T47D (cell line): ENCODE data around the gene APBA1.

Experiments
- DNase-seq, 2 experiments: peaks; one replicate each; pipeline versions ENCODE4 v3.0.0 to v3.0.0-alpha.2; 2011 to 2012; ENCODE audit warnings: low read depth in 1 of 2, low spot score in 1 of 2
- JUND ChIP-seq: IDR thresholded peaks from 2 replicates; pipeline ENCODE4 v1.6.1; 2012; ENCODE audit warnings: low read depth
- in situ Hi-C: cut with HindIII; loops from 2 replicates; pipeline ENCODE4 v1.10.0; 2016; ENCODE audit warnings: low sequenced_read_pairs, low pct_unique_long_range_greater_than_20kb

Gene APBA1

DNA sequence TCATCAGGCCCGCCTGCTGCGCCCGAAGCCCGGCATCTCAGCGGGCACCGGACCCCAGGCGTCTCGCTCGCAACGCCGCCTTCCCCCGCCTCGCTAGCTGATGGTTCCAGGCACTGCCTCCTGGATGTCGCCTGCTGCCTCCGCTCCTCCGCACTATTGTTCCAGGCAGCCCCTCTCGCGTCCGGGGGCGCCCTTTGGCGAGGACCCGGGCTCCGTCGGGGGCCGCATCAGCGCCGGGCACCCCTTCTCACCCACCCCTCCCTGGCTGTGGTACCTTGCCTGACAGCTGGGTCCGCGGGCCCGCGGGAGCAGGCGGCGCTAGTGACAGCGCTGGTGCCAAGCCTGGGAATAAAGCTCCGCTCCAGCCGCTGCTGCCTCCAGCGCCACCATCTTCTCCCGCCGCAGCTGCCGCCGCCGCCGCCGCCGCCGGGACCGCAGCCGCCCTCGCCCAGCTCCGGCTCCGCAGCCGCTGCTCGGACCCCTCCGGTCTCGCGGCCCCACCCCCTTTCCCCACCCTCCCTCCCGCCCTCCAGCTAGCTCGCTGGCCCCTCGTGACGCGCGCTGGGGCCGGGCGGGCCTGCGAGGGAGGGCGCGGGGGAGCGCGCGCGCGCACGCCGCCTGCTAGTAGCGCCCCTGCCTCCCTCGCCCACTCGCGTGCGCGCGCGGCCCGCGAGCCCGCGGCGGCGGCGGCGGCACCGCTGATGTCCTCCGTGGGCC is at the start of gene APBA1:
Gene APBA1, minus strand, starts transcription at position 493 of the 717 bp plus-strand sequence.
- DNase-seq: peak; percentile 18 to 45
- TF ChIP-seq JUND: no peak
- in situ Hi-C loops: no loop called here

- no peak for TF ChIP-seq JUND
- no peak for DNase-seq
- in situ Hi-C loops: no loop called here
Observed at GRCh38 chr9:69719983-69720382, 47.8 kb upstream of the APBA1 start.

GRCh38 chr9:69719367-69719766 is 47.2 kb upstream of the APBA1 start:
- in situ Hi-C loops: no loop called here
- TF ChIP-seq JUND: no peak
- DNase-seq: no peak

DNA sequence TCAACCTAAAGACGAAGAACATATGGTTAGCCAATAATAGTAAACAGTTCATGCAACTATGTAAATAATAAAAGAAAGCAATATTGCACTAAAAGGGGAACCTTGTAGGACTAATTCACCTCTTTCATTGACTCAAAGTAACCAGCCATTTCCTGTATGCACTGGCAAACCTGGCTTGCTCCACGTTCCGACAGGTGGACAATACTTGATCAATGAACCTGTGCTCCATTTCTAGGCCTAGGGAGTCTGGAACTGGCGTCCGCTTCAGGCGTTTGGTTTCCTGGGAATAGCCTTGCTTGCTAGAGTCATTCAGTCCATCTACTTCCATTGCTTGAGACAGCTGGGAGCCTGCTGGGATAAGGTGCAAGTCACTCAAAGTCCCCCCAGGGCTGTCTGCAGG is 46.0 kb upstream of the APBA1 start:
- no peak for DNase-seq
- in situ Hi-C loops: no loop called here
- no peak for TF ChIP-seq JUND

- in situ Hi-C loops: no loop called here
- TF ChIP-seq JUND: no peak
- no peak for DNase-seq
Observed at GRCh38 chr9:69715825-69716224, 43.7 kb upstream of the APBA1 start.

- TF ChIP-seq JUND: no peak
- in situ Hi-C loops: no loop called here
- DNase-seq: no peak
Observed at GRCh38 chr9:69715096-69715495, 42.9 kb upstream of the APBA1 start.

DNA sequence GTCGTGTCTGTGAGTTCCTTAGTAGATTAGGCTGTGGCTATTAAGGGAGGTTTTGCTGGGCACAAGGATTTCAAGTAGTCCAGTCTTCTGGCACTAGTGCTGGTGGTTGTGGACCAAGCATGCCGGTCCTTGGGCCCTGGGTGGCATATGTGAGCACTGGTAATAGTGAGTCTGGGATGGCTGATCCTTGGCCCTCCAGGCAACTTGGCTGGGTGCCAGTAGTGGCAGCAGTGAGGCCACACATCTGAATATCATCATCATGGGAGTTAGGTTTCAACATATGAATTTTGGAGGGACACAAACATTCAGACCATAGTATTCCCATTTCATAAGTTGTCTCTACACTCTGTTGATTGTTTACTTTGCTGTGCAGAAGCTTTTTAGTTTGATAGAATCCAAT is 25.3 kb upstream of the APBA1 start:
- TF ChIP-seq JUND: no peak
- in situ Hi-C loops: no loop called here
- no peak for DNase-seq

DNA sequence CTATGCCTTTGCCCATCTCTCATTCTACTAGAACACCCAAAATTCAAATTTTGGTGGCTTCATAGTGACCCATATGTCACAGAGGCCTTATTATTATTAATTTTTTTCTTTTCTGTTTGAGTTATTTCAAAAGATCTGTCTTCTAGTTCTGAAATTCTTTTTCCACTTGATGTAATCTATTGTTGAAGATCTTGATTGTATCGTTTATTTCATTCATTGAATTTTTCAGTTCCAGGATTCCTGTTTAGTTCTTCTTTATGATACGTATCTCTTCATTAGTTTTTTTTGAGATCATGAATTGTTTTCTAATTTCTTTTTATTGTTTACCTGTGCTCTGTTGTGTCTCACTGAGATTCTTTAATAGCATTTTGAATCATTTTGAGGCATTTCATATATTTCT is 24.6 kb upstream of the APBA1 start:
- TF ChIP-seq JUND: no peak
- in situ Hi-C loops: no loop called here
- DNase-seq: no peak

DNA sequence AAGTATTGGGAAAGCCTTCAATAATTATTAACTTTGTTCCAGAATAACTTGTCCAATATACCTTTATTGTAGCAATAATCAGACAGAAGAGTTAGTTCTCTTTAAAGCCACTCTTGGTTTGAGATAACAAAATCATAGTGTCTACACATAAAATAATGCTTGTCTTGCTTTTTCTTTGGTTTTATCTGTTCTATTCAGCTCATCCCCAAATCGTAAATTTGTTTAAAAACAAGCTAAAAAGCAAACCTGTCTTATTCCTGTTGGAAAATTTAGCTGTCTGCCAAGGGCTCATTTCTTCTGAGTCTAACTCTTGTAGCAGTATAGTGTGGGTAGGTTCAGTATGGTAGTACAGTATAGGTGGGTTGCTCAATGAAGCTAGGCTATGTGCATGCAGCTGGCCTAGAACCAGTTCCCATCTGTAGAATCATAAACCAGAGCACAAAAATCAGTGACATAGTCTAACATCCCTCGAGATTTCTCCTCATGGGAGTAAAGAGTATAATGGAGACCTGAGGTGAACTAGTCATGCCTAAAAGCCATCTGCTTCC is 17.9 kb upstream of the APBA1 start:
- no peak for DNase-seq
- no peak for TF ChIP-seq JUND
- in situ Hi-C loops: no loop called here

GRCh38 chr9:69683927-69684326 is 11.8 kb upstream of the APBA1 start:
- no peak for TF ChIP-seq JUND
- DNase-seq: no peak
- in situ Hi-C loops: no loop called here

GRCh38 chr9:69678843-69679538 is 6.8 kb upstream of the APBA1 start:
- no peak for DNase-seq
- in situ Hi-C loops: no loop called here
- no peak for TF ChIP-seq JUND

DNA sequence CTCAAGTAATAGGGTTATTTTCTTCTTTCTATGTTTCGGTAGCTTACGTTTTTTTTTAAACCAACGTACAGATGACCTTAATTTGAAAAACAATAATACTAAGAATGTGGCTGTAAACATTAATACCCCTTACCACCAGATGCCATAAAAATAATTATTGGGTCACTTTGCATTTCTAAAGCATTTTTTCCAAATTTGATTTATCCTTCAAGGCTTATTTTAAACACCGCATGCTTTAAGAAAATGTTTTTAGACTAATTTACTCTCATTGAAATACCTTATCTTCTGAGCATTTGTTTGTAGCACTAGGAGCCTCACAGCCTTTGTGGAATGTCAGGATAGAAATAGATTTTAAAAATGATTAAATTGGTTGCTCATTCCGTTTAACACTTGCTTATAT is 5.8 kb upstream of the APBA1 start:
- DNase-seq: no peak
- in situ Hi-C loops: no loop called here
- no peak for TF ChIP-seq JUND

DNA sequence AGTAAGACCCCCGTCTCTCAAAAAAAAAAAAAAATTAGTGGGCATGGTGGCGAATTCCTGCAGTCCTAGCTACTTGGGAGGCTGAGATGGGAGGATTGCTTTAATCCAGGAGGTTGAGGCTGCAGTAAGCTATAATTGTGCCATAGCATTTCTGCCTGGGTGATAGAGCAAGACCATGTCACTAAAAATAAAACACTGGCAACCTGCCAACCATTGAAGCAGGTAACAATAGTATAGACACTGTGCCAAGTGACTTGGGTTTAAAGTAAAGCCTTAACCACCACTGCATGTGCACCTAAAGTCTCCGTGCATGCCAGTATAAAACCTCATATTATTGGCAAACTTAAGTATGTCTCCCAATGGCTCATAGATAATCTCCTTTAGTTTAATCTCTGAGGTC is 3.4 kb upstream of the APBA1 start:
- in situ Hi-C loops: no loop called here
- no peak for TF ChIP-seq JUND
- no peak for DNase-seq
